Nephron progenitor cell (in vitro differentiated cells): Measurements from ENCODE around the gene RFX2.
"Not testable (repeated sequence)": the region's sequence is repeated elsewhere in the genome, so short reads cannot be mapped to it uniquely, and the experiment has no call there.

Source experiments
- DNase-seq: peaks from one replicate; pipeline ENCODE4 v3.0.0; 2021
- H3K27ac Mint-ChIP-seq: 2 replicates; pipeline ENCODE4 v1.8.0; 2021; ENCODE audit warnings: mild to moderate bottlenecking, moderate library complexity, mixed read lengths
- H3K27me3 Mint-ChIP-seq: 2 replicates; pipeline ENCODE4 v1.8.0; 2021; ENCODE audit warnings: mild to moderate bottlenecking, low read depth, mixed read lengths; ENCODE audit not compliant: poor library complexity
- H3K36me3 Mint-ChIP-seq: 2 replicates; pipeline ENCODE4 v1.8.0; 2021; ENCODE audit warnings: low read depth, mixed read lengths
- H3K4me1 Mint-ChIP-seq: 2 replicates; pipeline ENCODE4 v1.8.0; 2021; ENCODE audit warnings: mixed read lengths
- H3K4me3 Mint-ChIP-seq: 2 replicates; pipeline ENCODE4 v1.8.0; 2021; ENCODE audit warnings: mild to moderate bottlenecking, moderate library complexity, mixed read lengths
- H3K9me3 Mint-ChIP-seq: 2 replicates; pipeline ENCODE4 v1.8.0; 2021; ENCODE audit warnings: mild to moderate bottlenecking, moderate library complexity, mixed read lengths
- CTCF ChIP-seq: fragments of 200-600 bp; sonication (generic); IDR thresholded peaks from 2 replicates; pipeline ENCODE4 v1.5.0; 2021; ENCODE audit warnings: antibody characterized with exemption

Gene RFX2

GRCh38 chr19:6010107-6010506, 100.2 kb downstream of the RFX2 start:
- H3K36me3 Mint-ChIP-seq, result peaks cover 15% of the 10 kb centered on the region
- H3K4me1 Mint-ChIP-seq, result peaks cover 46% of the 10 kb centered on the region
- H3K9me3 Mint-ChIP-seq, result no peaks in the 10 kb centered on the region
- no peak for TF ChIP-seq CTCF
- no peak overlapping the region for H3K27ac Mint-ChIP-seq
- H3K4me3 Mint-ChIP-seq, result no peak overlapping the region
- H3K27me3 Mint-ChIP-seq, result no peaks in the 10 kb centered on the region
- DNase-seq, result no peak

- Mint-ChIP-seq H3K27ac (peak overlapping the region; percentile 84), H3K4me1 (peaks cover 26% of the 10 kb centered on the region), H3K36me3 (peaks cover 28% of the 10 kb centered on the region), H3K4me3 (no peak overlapping the region), H3K9me3 (no peaks in the 10 kb centered on the region), H3K27me3 (peaks cover 3% of the 10 kb centered on the region)
- TF ChIP-seq CTCF, result no peak
- no peak for DNase-seq
Measured at GRCh38 chr19:6007866-6008265, 102.4 kb downstream of the RFX2 start.

GRCh38 chr19:6006896-6007295, 103.4 kb downstream of the RFX2 start:
- DNase-seq, result no peak
- Mint-ChIP-seq H3K9me3 (no peaks in the 10 kb centered on the region), H3K27me3 (peaks cover 8% of the 10 kb centered on the region), H3K27ac (no peak overlapping the region), H3K4me3 (no peak overlapping the region), H3K4me1 (peaks cover 17% of the 10 kb centered on the region), H3K36me3 (peaks cover 32% of the 10 kb centered on the region)
- no peak for TF ChIP-seq CTCF

- H3K36me3 Mint-ChIP-seq, result peaks cover 35% of the 10 kb centered on the region
- H3K27me3 Mint-ChIP-seq, H3K4me1 Mint-ChIP-seq, DNase-seq, H3K4me3 Mint-ChIP-seq, H3K9me3 Mint-ChIP-seq, H3K27ac Mint-ChIP-seq: not testable (repeated sequence)
Measured at GRCh38 chr19:6006070-6006446, 104.2 kb downstream of the RFX2 start.

GRCh38 chr19:6005321-6006069, 104.8 kb downstream of the RFX2 start:
- Mint-ChIP-seq H3K9me3 (peaks cover 8% of the 10 kb centered on the region), H3K27me3 (peaks cover 8% of the 10 kb centered on the region), H3K27ac (no peak overlapping the region), H3K4me3 (no peak overlapping the region), H3K36me3 (peaks cover 40% of the 10 kb centered on the region), H3K4me1 (peaks cover 6% of the 10 kb centered on the region)
- TF ChIP-seq CTCF, result no peak
- no peak for DNase-seq

GRCh38 chr19:6003976-6004375, 106.3 kb downstream of the RFX2 start:
- peak overlapping the region; percentile 22 for H3K27ac Mint-ChIP-seq
- H3K36me3 Mint-ChIP-seq, result peaks cover 46% of the 10 kb centered on the region
- H3K27me3 Mint-ChIP-seq, result peaks cover 8% of the 10 kb centered on the region
- DNase-seq, result no peak
- peaks cover 15% of the 10 kb centered on the region for H3K9me3 Mint-ChIP-seq
- no peaks in the 10 kb centered on the region for H3K4me1 Mint-ChIP-seq
- TF ChIP-seq CTCF, result no peak
- no peak overlapping the region for H3K4me3 Mint-ChIP-seq
